Hepatocyte (in vitro differentiated cells): ENCODE data around the gene N4BP2L1. TPM values are rescaled to one million over a fixed set of nuclear protein-coding genes. Genes with fewer than 3 reads are reported as not detected.

Experiments
- DNase-seq: peaks from one replicate; pipeline ENCODE4 v3.0.0-alpha.2; 2016; ENCODE audit warnings: low spot score
- H2AFZ ChIP-seq: fragments of 200-600 bp; sonication (generic); 2 replicates; pipeline ENCODE4 v1.6.0; 2016; ENCODE audit warnings: antibody characterized with exemption, mild to moderate bottlenecking
- H3K27ac ChIP-seq: fragments of 200-600 bp; sonication (generic); 2 replicates; pipeline ENCODE4 v1.5.1; 2016; ENCODE audit warnings: mild to moderate bottlenecking
- H3K27me3 ChIP-seq: fragments of 200-600 bp; sonication (generic); 2 replicates; pipeline ENCODE4 v1.6.1; 2016
- H3K36me3 ChIP-seq: fragments of 200-600 bp; sonication (generic); replicated peaks from 2 replicates; pipeline ENCODE4 v1.5.1; 2016; ENCODE audit warnings: low read depth; ENCODE audit not compliant: insufficient read depth
- H3K4me1 ChIP-seq: fragments of 200-600 bp; sonication (generic); 2 replicates; pipeline ENCODE4 v1.5.1; 2016; ENCODE audit warnings: mild to moderate bottlenecking, moderate library complexity; ENCODE audit not compliant: insufficient read depth
- H3K4me2 ChIP-seq: fragments of 200-600 bp; sonication (generic); 2 replicates; pipeline ENCODE4 v1.6.0; 2016
- H3K4me3 ChIP-seq: fragments of 200-600 bp; sonication (generic); 2 replicates; pipeline ENCODE4 v1.5.1; 2016; ENCODE audit warnings: mild to moderate bottlenecking
- H3K79me2 ChIP-seq: fragments of 200-600 bp; sonication (generic); 2 replicates; pipeline ENCODE4 v1.6.0; 2017; ENCODE audit warnings: mild to moderate bottlenecking
- H3K9me2 ChIP-seq: fragments of 200-600 bp; sonication (generic); replicated peaks from 2 replicates; pipeline ENCODE4 v1.6.0; 2017; ENCODE audit warnings: mild to moderate bottlenecking; ENCODE audit not compliant: insufficient read depth
- H3K9me3 ChIP-seq: fragments of 200-600 bp; sonication (generic); 2 replicates; pipeline ENCODE4 v1.5.1; 2016; ENCODE audit warnings: low read depth, mild to moderate bottlenecking
- H4K20me1 ChIP-seq: fragments of 200-600 bp; sonication (generic); 2 replicates; pipeline ENCODE4 v1.6.0; 2016; ENCODE audit warnings: mild to moderate bottlenecking; ENCODE audit not compliant: insufficient read depth, poor library complexity, severe bottlenecking
- EZH2 ChIP-seq: fragments of 200-600 bp; sonication (generic); IDR thresholded peaks from 2 replicates; pipeline ENCODE4 v1.6.1; 2016; ENCODE audit warnings: antibody characterized with exemption, mild to moderate bottlenecking, borderline replicate concordance
- EZH2phosphoT487 ChIP-seq: fragments of 200-600 bp; sonication (generic); IDR thresholded peaks from one replicate; pipeline ENCODE4 v1.6.1; 2018; ENCODE audit warnings: antibody characterized with exemption, mild to moderate bottlenecking, low read depth, moderate library complexity; ENCODE audit not compliant: unreplicated experiment, severe bottlenecking
- WGBS: methylation state at CpG from one replicate; pipeline ENCODE4 v1.1.6; 2016; ENCODE audit warnings: low lambda C conversion rate; ENCODE audit errors: missing lambda C conversion rate; 5-methylcytosine and 5-hydroxymethylcytosine counted together
- polyA plus RNA-seq: library from polyadenylated mRNA; unstranded; fragments of >200 nt; fragmentation: Nextera tagmentation; extraction: Ambion mirVana; gene quantifications from 2 replicates; pipeline ENCODE4 v1.2.1, GENCODE V29; 2016
- total RNA-seq: library from RNA; depleted of rRNA; stranded (reverse); fragments of >200 nt; gene quantifications from 2 replicates; pipeline ENCODE4 v1.2.3, GENCODE V29; 2014
- TF ChIP-seq, protein P1 (sequence below): fragments of 200-600 bp; sonication (generic); IDR thresholded peaks from 2 replicates; pipeline ENCODE4 v1.5.1; 2016; ENCODE audit warnings: antibody characterized with exemption, mild to moderate bottlenecking; ENCODE audit not compliant: poor library complexity

The N4BP2L1 gene
- total and polyA plus RNA-seq, 2 experiments from 2014 or later: 4.8 to 7.1 TPM

DNA sequence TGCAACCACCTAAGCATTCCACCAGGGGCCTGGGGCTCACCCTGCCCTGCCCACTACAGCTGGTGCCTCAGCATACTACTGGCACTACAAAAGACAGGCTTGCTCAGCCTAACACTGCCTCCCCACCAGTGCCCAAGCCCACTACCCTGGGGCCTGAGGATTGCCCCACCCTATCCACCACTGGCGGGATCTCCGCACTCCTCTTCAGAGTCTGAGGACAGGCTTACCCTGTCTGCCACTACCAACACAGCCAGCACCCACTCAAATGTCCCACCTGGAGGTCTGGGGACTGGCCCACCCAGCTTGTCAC, 27.6 kb upstream of the N4BP2L1 start:
- Histone ChIP-seq H3K4me1 (no peaks in the 10 kb centered on the region), H3K9me3 (peaks cover 4% of the 10 kb centered on the region), H3K4me3 (no peak overlapping the region), H4K20me1 (no peaks in the 10 kb centered on the region), H3K79me2 (no peaks in the 10 kb centered on the region), H3K36me3 (peaks cover 3% of the 10 kb centered on the region), H3K27ac (no peak overlapping the region), H3K4me2 (no peak overlapping the region), H3K27me3 (no peaks in the 10 kb centered on the region), H2AFZ (no peak overlapping the region), H3K9me2 (no peaks in the 10 kb centered on the region)
- TF ChIP-seq EZH2 (no peak), EZH2phosphoT487 (no peak)
- TF ChIP-seq, protein P1, sequence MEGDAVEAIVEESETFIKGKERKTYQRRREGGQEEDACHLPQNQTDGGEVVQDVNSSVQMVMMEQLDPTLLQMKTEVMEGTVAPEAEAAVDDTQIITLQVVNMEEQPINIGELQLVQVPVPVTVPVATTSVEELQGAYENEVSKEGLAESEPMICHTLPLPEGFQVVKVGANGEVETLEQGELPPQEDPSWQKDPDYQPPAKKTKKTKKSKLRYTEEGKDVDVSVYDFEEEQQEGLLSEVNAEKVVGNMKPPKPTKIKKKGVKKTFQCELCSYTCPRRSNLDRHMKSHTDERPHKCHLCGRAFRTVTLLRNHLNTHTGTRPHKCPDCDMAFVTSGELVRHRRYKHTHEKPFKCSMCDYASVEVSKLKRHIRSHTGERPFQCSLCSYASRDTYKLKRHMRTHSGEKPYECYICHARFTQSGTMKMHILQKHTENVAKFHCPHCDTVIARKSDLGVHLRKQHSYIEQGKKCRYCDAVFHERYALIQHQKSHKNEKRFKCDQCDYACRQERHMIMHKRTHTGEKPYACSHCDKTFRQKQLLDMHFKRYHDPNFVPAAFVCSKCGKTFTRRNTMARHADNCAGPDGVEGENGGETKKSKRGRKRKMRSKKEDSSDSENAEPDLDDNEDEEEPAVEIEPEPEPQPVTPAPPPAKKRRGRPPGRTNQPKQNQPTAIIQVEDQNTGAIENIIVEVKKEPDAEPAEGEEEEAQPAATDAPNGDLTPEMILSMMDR: no peak
- no peak for DNase-seq
- WGBS: 100% methylated on average over 2 of the region's 2 CpGs

DNA sequence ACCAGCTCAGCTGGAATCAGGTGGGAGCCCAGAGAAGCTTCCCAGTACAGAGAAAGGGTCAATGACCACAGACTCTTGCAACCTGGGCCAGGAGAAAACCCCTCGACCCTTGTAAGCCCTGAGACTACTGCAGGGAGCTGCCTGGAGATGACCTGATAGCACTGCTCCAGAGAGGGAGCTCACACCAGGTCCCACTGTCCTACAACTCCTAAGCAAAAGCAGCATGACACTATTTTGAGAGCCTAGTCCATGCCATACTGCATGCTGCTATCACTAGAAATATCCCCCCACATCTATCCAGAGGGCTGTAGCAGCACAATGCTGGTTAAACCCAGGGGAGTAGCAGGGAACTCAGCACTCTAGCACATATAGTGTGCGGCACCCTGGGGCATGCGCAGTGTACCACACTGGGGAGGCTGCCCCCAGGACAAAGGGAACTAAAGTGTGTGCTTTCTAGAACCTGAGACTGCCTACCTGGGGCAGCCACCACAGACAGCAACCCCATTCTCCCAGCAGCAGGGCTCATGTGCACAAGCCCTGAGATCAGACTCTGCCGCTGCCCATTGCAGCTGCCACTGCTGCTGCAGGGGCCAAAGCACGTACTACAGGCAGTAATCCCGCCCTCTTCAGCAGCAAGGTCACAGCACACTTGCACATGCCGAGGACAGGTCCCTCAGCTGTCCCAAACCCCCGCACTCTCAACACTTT, 27.1 kb upstream of the N4BP2L1 start:
- WGBS: 88% methylated on average over 8 of the region's 8 CpGs
- H3K4me1 ChIP-seq: no peaks in the 10 kb centered on the region
- peaks cover 3% of the 10 kb centered on the region for H3K36me3 ChIP-seq
- no peaks in the 10 kb centered on the region for H3K79me2 ChIP-seq
- no peak for DNase-seq
- no peak overlapping the region for H3K4me3 ChIP-seq
- H3K9me3 ChIP-seq: peaks cover 4% of the 10 kb centered on the region
- H3K27me3 ChIP-seq: no peaks in the 10 kb centered on the region
- no peaks in the 10 kb centered on the region for H3K9me2 ChIP-seq
- H4K20me1 ChIP-seq: no peaks in the 10 kb centered on the region
- TF ChIP-seq EZH2 (no peak), EZH2phosphoT487 (no peak)
- TF ChIP-seq, protein P1: no peak
- H3K4me2 ChIP-seq: no peak overlapping the region
- no peak overlapping the region for H3K27ac ChIP-seq
- H2AFZ ChIP-seq: no peak overlapping the region

DNA sequence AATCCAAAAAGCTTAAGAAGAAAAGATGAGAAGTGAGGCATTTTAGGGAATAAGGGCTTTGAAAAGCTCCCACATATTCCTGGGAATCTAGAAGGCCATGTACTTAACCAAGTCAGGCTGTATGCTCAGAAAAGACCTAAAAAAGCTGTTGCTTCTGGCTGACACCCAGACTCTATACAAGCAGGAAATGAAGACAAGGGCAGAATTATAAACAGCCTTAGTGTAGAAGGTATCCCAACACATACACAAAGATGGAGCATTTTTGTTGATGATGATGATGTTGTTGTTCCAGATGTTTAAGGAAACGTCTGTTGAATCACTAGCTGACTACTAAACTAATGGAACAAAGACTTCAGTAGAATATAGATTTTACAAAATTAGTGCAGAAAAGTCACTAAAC, 26.1 kb upstream of the N4BP2L1 start:
- H4K20me1 ChIP-seq: no peaks in the 10 kb centered on the region
- peaks cover 3% of the 10 kb centered on the region for H3K36me3 ChIP-seq
- no peak overlapping the region for H3K4me2 ChIP-seq
- H3K79me2 ChIP-seq: no peaks in the 10 kb centered on the region
- no peaks in the 10 kb centered on the region for H3K9me2 ChIP-seq
- H3K9me3 ChIP-seq: peaks cover 4% of the 10 kb centered on the region
- H3K27ac ChIP-seq: no peak overlapping the region
- DNase-seq: no peak
- no peaks in the 10 kb centered on the region for H3K27me3 ChIP-seq
- no peak overlapping the region for H3K4me3 ChIP-seq
- no peak overlapping the region for H2AFZ ChIP-seq
- no peaks in the 10 kb centered on the region for H3K4me1 ChIP-seq
- TF ChIP-seq, protein P1: no peak
- TF ChIP-seq EZH2 (no peak), EZH2phosphoT487 (no peak)
- WGBS: 87% methylated on average over 1 of the region's 1 CpG

DNA sequence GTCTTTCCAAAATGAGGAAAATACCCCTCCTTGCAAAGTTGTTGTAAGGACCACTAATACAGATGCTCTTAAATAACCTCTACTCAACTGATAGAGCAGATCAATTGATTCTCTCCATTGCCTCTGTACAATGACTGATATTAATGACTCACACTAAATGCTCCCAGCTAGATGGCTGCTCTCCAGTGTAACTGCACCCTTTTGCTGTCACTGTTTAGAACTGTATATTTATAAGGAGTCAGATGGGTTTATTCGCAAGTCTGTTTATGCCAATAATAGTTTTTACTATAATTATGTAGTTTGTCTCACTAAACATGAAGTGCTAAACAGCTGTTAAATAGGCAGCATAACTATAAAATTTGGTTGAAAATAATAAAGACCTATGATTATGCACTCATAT, 21.0 kb upstream of the N4BP2L1 start:
- H4K20me1 ChIP-seq: no peaks in the 10 kb centered on the region
- 91% methylated on average over 1 of the region's 1 CpG for WGBS
- H3K9me3 ChIP-seq: no peaks in the 10 kb centered on the region
- no peak overlapping the region for H2AFZ ChIP-seq
- H3K36me3 ChIP-seq: no peaks in the 10 kb centered on the region
- H3K27ac ChIP-seq: no peak overlapping the region
- no peaks in the 10 kb centered on the region for H3K4me1 ChIP-seq
- no peak for DNase-seq
- no peaks in the 10 kb centered on the region for H3K9me2 ChIP-seq
- no peaks in the 10 kb centered on the region for H3K79me2 ChIP-seq
- H3K27me3 ChIP-seq: no peaks in the 10 kb centered on the region
- no peak overlapping the region for H3K4me3 ChIP-seq
- no peak overlapping the region for H3K4me2 ChIP-seq
- no peak for TF ChIP-seq EZH2phosphoT487
- TF ChIP-seq, protein P1: no peak
- TF ChIP-seq EZH2: no peak
